ENCODE measurements around the gene SDK2.

SDK2 gene

GRCh38 chr17:73584987-73585386 is 59.3 kb downstream of the SDK2 start:
- in situ Hi-C loops (cut with HindIII; ENCODE audit: low sequenced_read_pairs): no loop called here
- no peak overlapping the region for H3K4me3 ChIP-seq (ENCODE audit: low read depth, low read length)
- DNase-seq (ENCODE audit: low read depth, low spot score): no peak
- TF ChIP-seq CTCF (IDR thresholded peaks at IDR 0.05; ENCODE audit: low read depth, low read length): no peak

DNA sequence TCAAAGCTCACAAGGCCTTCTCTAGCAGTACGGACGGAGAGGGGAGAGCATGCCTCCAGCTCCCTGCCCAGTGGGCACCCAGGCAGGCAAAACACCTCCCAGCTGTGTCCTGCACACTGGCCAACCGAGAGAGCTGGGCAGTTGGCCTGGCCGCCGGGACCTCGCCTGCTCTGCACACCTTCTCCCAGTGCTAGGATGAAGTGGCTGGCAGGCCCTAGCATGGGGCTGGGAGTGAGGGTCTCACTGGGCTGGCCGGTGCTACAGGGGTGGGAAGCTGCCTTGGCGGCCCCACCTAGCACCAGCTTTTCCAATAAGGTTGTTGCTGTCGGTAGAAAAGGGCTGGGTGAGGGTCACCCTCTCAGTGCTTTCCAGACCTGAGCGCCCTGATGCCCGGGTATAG is 60.2 kb downstream of the SDK2 start:
- no peak for DNase-seq (ENCODE audit: low read depth, low spot score)
- no peak overlapping the region for H3K4me3 ChIP-seq (ENCODE audit: low read depth, low read length)
- in situ Hi-C loops (cut with HindIII; ENCODE audit: low sequenced_read_pairs): no loop called here
- TF ChIP-seq CTCF (IDR thresholded peaks at IDR 0.05; ENCODE audit: low read depth, low read length): no peak

DNA sequence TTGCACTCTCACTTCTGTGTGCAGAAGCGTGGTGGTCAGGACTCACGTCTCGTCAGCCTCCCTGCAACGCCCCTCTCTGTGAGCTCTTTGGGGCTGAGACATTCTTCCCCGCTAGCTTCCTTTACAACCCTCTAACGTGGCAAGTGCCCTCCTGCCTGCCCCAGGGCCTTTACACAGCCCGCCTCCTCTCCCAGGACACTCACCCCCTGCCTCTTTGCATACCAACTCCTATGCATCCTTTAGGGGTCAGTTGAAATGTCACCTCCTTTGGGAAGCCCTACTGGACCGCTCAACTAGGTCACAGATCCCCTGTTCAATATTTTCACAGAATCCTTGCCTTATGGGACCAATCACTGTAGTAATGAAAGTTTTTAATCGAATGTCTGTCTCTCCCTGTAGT is 61.4 kb downstream of the SDK2 start:
- DNase-seq (ENCODE audit: low read depth, low spot score): no peak
- H3K4me3 ChIP-seq (ENCODE audit: low read depth, low read length): no peak overlapping the region
- TF ChIP-seq CTCF (IDR thresholded peaks at IDR 0.05; ENCODE audit: low read depth, low read length): no peak
- in situ Hi-C loops (cut with HindIII; ENCODE audit: low sequenced_read_pairs): no loop called here

DNA sequence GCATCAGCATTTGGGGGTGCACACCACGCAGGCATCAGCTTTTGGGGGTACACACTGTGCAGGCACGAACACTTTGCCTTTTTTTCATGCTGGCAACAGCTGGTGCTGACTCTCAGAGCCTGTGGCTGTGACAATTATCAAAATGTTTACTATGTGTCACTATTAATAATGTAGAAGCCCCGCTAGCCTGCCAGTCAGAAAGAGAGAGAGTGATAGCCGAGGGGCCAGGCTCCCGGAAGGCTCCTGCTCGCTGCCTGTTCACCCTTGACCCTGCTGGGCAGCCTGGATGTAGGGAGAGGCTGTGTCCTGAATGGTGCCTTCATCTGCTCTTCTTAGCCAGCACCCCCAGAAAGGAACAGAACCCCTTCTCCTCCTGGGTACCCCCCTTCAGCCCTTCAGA is 61.9 kb downstream of the SDK2 start:
- in situ Hi-C loops (cut with HindIII; ENCODE audit: low sequenced_read_pairs): no loop called here
- DNase-seq (ENCODE audit: low read depth, low spot score): no peak
- no peak for TF ChIP-seq CTCF (IDR thresholded peaks at IDR 0.05; ENCODE audit: low read depth, low read length)
- H3K4me3 ChIP-seq (ENCODE audit: low read depth, low read length): no peak overlapping the region

- DNase-seq (ENCODE audit: low read depth, low spot score): no peak
- in situ Hi-C loops (cut with HindIII; ENCODE audit: low sequenced_read_pairs): no loop called here
- no peak for TF ChIP-seq CTCF (IDR thresholded peaks at IDR 0.05; ENCODE audit: low read depth, low read length)
- no peak overlapping the region for H3K4me3 ChIP-seq (ENCODE audit: low read depth, low read length)
Measured at GRCh38 chr17:73581379-73581778, 62.9 kb downstream of the SDK2 start.

DNA sequence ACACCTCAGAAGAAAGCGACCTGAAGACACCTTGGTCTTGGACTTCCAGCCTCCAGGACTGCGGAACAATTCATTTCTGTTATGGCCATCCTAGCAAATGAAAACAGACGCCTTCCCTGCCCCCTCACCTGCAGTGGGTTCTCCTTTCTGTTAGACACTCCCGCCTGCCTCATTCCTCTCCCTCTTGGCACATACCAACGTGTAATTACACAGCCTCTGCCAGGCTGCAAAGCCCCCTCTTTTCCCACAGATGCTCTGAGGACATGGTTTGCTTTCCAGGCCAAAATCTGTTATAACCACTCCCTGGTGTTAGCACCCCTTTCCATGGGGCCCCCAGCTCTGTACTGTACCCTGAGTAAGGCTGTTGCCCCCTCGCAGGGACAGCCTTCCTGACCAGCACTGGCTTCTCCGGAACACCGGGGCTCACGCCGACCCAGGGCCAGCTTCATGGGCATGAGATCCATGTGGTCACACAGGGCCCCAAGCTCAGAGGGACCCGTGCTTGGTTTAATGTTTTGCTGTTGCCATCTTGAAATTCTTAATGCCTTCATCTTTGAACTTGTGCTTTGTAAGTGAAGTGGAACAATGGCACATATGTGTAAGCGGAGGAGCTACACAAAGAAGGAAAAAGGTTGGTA is 64.1 kb downstream of the SDK2 start:
- in situ Hi-C loops (cut with HindIII; ENCODE audit: low sequenced_read_pairs): no loop called here

More for the DNA sequence above, 64.1 kb downstream of the SDK2 start:
- no peak for TF ChIP-seq CTCF (IDR thresholded peaks at IDR 0.05; ENCODE audit: low read depth, low read length)
- H3K4me3 ChIP-seq (ENCODE audit: low read depth, low read length): no peak overlapping the region
- DNase-seq (ENCODE audit: low read depth, low spot score): no peak

Data from astrocyte of the spinal cord (primary cell).